Measurements from ENCODE around the gene LRRC4C.

Gene LRRC4C

GRCh38 chr11:40280159-40281051 lies 1179.0 kb downstream of the LRRC4C start:
- DNase-seq, result no peak

GRCh38 chr11:40276960-40277359 lies 1182.5 kb downstream of the LRRC4C start:
- no peak for DNase-seq

- DNase-seq, result no peak
Observed at GRCh38 chr11:40274017-40274416, 1185.4 kb downstream of the LRRC4C start.

GRCh38 chr11:40273192-40273732 lies 1186.2 kb downstream of the LRRC4C start:
- no peak for DNase-seq

- no peak for DNase-seq
Observed at GRCh38 chr11:40271361-40271760, 1188.1 kb downstream of the LRRC4C start.

- DNase-seq, result no peak
Observed at GRCh38 chr11:40269865-40270264, 1189.6 kb downstream of the LRRC4C start.

GRCh38 chr11:40268551-40268950 lies 1190.9 kb downstream of the LRRC4C start:
- no peak for DNase-seq

- no peak for DNase-seq
Observed at GRCh38 chr11:40255457-40255856, 1204.0 kb downstream of the LRRC4C start.

- DNase-seq, result no peak
Observed at GRCh38 chr11:40253166-40253565, 1206.3 kb downstream of the LRRC4C start.

- no peak for DNase-seq
Observed at GRCh38 chr11:40252236-40252635, 1207.2 kb downstream of the LRRC4C start.

- no peak for DNase-seq
Observed at GRCh38 chr11:40246983-40247382, 1212.5 kb downstream of the LRRC4C start.

- no peak for DNase-seq
Observed at GRCh38 chr11:40241524-40242051, 1217.9 kb downstream of the LRRC4C start.

GRCh38 chr11:40240284-40240683 lies 1219.2 kb downstream of the LRRC4C start:
- no peak for DNase-seq

GRCh38 chr11:40236526-40236925 lies 1222.9 kb downstream of the LRRC4C start:
- DNase-seq, result no peak

GRCh38 chr11:40235841-40236240 lies 1223.6 kb downstream of the LRRC4C start:
- DNase-seq, result no peak

GRCh38 chr11:40230821-40231220 lies 1228.6 kb downstream of the LRRC4C start:
- DNase-seq, result no peak

GRCh38 chr11:40228662-40229061 lies 1230.8 kb downstream of the LRRC4C start:
- DNase-seq, result no peak

- no peak for DNase-seq
Observed at GRCh38 chr11:40227730-40228129, 1231.7 kb downstream of the LRRC4C start.

- DNase-seq, result no peak
Observed at GRCh38 chr11:40226654-40227053, 1232.8 kb downstream of the LRRC4C start.

- no peak for DNase-seq
Observed at GRCh38 chr11:40223596-40224330, 1235.7 kb downstream of the LRRC4C start.

- no peak for DNase-seq
Observed at GRCh38 chr11:40219401-40219800, 1240.1 kb downstream of the LRRC4C start.

GRCh38 chr11:40215556-40215955 lies 1243.9 kb downstream of the LRRC4C start:
- no peak for DNase-seq

GRCh38 chr11:40207416-40207815 lies 1252.0 kb downstream of the LRRC4C start:
- DNase-seq, result no peak

GRCh38 chr11:40204228-40204627 lies 1255.2 kb downstream of the LRRC4C start:
- DNase-seq, result no peak

Measured in activated CD8-positive, alpha-beta memory T cell treated with anti-CD3 and anti-CD28 coated beads for 24 hours (primary cell).